Measurements from ENCODE around the gene SMARCA5.

Gene SMARCA5

DNA sequence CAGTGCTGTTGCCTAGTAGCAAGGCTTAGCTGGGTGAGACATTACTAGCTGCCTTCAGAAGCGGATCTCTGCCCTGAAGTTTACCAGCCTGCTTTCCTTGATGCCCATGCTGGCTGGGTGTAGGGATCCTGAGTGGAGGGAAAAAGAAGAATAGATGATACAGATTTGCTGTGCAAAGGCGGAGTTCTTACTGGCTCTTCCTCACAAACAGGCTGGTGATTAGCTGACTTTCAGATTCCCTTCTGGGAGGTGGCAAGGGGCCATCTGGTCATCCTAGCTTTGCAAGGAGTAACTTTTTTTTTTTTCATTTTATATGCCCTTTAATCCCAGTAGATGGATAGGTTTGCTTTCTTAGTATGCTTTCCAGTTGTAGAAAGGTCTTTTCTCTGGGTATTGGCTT is 44.8 kb downstream of the SMARCA5 start:
- DNase-seq (ENCODE audit: low read depth), result no peak
- H3K4me3 ChIP-seq (replicated peaks; ENCODE audit: low read depth, low read length), result no peak overlapping the region
- TF ChIP-seq, protein P1, sequence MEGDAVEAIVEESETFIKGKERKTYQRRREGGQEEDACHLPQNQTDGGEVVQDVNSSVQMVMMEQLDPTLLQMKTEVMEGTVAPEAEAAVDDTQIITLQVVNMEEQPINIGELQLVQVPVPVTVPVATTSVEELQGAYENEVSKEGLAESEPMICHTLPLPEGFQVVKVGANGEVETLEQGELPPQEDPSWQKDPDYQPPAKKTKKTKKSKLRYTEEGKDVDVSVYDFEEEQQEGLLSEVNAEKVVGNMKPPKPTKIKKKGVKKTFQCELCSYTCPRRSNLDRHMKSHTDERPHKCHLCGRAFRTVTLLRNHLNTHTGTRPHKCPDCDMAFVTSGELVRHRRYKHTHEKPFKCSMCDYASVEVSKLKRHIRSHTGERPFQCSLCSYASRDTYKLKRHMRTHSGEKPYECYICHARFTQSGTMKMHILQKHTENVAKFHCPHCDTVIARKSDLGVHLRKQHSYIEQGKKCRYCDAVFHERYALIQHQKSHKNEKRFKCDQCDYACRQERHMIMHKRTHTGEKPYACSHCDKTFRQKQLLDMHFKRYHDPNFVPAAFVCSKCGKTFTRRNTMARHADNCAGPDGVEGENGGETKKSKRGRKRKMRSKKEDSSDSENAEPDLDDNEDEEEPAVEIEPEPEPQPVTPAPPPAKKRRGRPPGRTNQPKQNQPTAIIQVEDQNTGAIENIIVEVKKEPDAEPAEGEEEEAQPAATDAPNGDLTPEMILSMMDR (IDR thresholded peaks at IDR 0.05; ENCODE audit: low read length, missing control alignments), result no peak

DNA sequence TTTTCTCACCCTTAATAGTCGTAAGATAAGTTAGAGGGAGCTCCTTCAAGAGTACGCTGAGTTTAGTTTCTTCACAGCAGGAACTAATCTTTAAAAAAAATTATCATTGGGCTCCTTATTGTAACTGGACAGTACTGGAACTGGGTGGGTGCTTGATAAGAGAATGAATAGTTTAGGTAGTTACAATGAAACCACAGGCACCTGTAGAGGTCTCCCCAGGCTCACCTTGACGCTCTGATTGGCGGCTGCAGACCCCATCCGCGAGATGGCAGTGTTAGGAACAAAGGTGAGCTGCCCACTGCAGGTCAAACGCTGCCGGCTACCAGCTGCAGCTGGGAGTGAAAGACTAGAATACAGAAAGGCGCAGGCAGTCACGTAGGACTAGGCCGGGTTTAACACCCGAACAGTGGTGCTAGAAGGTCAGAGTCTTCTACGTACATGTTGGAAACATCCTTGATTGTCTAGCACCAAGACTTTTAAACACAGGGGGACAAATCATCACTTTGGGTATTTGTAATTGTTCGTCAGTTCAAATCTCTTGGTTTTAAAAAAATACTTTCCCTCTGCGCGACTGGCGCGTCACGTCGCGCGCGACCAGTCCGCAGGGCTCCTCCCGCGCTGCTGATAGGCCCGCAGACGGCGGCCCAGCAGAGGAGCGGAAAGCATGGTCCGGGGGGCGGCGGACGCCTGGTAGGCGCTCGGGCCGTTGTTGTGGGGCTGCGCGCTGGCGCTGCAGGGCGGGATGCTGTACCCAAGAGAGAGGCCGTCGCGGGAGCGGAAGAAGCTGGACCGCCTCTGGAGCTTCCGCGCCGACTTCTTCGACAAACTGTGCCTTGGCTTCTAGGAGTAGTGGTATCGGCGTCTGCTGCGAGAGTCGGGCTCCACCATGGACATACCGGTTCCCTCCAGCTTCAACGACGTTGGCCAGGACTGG is 45.6 kb downstream of the SMARCA5 start:
- peak; percentile 66 for DNase-seq (ENCODE audit: low read depth)
- H3K4me3 ChIP-seq (replicated peaks; ENCODE audit: low read depth, low read length), result peak overlapping the region; percentile 62
- TF ChIP-seq, protein P1 (IDR thresholded peaks at IDR 0.05; ENCODE audit: low read length, missing control alignments), result peak; percentile 57

DNA sequence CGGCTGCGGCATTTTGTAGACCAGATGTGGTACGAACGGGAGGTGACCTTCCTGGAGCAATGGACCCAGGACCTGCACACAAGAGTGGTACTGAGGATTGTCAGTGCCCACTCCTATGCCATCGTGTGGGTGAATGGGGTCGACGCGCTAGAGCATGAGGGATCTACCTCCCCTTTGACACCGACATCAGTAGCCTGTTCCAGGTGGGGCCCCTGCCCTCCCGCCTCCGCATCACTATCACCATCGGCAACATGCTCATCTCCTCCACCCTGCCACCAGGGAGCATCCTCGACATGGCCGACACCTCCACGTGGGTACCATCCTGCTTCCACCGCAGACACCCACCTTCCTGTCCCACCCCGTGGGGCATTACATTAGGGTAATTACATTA is 46.2 kb downstream of the SMARCA5 start:
- TF ChIP-seq, protein P1 (IDR thresholded peaks at IDR 0.05; ENCODE audit: low read length, missing control alignments), result no peak
- no peak for DNase-seq (ENCODE audit: low read depth)
- peak overlapping the region; percentile 62 for H3K4me3 ChIP-seq (replicated peaks; ENCODE audit: low read depth, low read length)

DNA sequence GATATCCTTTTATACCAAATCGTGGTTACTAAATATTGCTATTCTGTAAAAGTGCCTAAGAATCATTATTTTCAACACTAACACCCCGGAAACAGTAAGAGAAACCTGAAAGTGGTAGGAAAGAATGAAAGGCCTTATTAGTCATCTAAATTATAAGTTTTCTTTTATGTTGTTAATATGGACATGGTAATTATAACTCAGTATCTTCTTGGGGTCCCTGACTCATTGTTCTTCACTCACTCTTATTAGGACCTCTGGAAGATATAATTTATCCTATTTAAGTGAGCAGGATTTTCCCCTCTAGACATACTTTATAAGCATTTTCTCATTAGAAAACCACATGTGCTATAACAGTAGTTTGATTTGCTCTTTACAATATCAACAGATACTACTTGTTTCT is 51.0 kb downstream of the SMARCA5 start:
- TF ChIP-seq, protein P1 (IDR thresholded peaks at IDR 0.05; ENCODE audit: low read length, missing control alignments), result no peak
- H3K4me3 ChIP-seq (replicated peaks; ENCODE audit: low read depth, low read length), result no peak overlapping the region
- no peak for DNase-seq (ENCODE audit: low read depth)

DNA sequence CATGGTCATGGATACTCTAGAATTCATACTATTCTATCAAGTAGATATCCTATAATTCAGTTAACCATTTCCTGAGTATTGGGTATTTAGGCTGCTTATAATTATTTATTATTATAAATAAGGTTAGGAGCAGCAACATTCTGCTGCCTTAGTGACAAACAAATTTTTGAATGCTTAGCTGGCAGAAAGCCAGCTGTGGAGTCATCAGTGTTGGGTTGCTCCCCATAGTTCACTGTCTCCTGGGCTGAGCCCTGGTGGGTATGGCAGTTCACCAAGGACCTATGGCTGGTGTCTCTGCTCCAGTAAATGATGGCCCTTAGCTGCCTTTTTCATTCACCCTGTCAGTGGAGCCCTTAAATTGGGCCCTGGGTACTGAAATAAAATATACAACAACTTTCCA is 61.8 kb downstream of the SMARCA5 start:
- no peak overlapping the region for H3K4me3 ChIP-seq (replicated peaks; ENCODE audit: low read depth, low read length)
- DNase-seq (ENCODE audit: low read depth), result no peak

DNA sequence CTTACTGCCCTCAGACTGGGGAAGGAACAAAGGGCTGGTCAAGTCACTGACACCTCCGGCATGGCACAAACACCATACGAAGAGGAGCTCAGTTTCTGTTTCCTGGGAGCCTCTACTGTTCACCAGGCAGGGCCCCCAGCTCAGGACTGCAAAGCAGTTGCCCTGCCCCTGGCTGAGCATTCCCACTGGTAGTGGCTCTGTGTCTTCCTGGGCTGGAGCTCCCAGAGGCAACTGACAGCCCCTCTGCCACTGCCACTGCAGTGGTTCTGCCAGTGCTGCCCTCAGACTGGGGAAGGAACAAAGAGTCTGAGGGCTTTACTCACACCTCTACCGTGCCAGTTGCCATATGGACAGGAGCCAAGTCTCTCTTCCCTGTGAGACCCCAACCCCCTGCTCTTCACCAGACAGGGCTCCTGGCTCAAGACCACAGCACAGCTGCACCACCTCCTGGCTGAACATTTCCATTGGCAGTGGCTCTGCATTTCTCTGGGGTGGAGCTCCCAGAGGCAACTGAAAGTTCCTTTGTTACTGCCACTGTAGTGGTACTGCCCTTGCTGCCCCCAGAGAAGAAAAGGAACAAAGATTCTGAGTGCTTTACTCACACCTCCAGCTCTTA is 67.9 kb downstream of the SMARCA5 start:
- TF ChIP-seq, protein P1 (IDR thresholded peaks at IDR 0.05; ENCODE audit: low read length, missing control alignments), result peak; percentile 0
- H3K4me3 ChIP-seq (replicated peaks; ENCODE audit: low read depth, low read length), result no peak overlapping the region
- no peak for DNase-seq (ENCODE audit: low read depth)

More for the DNA sequence above, 61.8 kb downstream of the SMARCA5 start:
- TF ChIP-seq, protein P1 (IDR thresholded peaks at IDR 0.05; ENCODE audit: low read length, missing control alignments), result no peak

All from fibroblast of pulmonary artery (primary cell).